ENCODE results near the gene HYCC1. TPM values are rescaled to one million over a fixed set of nuclear protein-coding genes. Genes with fewer than 3 reads are reported as not detected.

HYCC1 gene
- total and polyA plus RNA-seq, 2 experiments from 2014 or later = 55.4 to 181 TPM

GRCh38 chr7:23012908-23013714 lies 819 bp downstream of the HYCC1 start:
- peak; percentile 15 for ATAC-seq
- Histone ChIP-seq H2AFZ (no peak overlapping the region), H3K27me3 (ENCODE audit: insufficient read depth) (no peaks in the 10 kb centered on the region), H3F3A (replicated peaks; ENCODE audit: low read depth) (no peaks in the 10 kb centered on the region), H3K36me3 (ENCODE audit: insufficient read depth) (no peaks in the 10 kb centered on the region), H3K4me3 (peak overlapping the region; percentile 83), H3K4me2 (peak overlapping the region; percentile 90), H3K9me2 (ENCODE audit: insufficient read depth) (no peaks in the 10 kb centered on the region), H3K4me1 (ENCODE audit: insufficient read depth) (peaks cover 38% of the 10 kb centered on the region), H3K79me2 (replicated peaks; ENCODE audit: insufficient read depth) (peaks cover 52% of the 10 kb centered on the region), H3K27ac (ENCODE audit: low read depth) (no peak overlapping the region; the same call in 1 of the 2 replicates), H4K20me1 (replicated peaks; ENCODE audit: insufficient read depth) (peaks cover 20% of the 10 kb centered on the region)
- H3K9me3 Mint-ChIP-seq = no peaks in the 10 kb centered on the region
- no peak overlapping the region; the same call in 2 of the 3 replicates for H3K4me3 Mint-ChIP-seq
- H3K27ac Mint-ChIP-seq = no peak overlapping the region
- H3K36me3 Mint-ChIP-seq (ENCODE audit: low read depth) = no peaks in the 10 kb centered on the region
- H3K4me1 Mint-ChIP-seq = peaks cover 12% of the 10 kb centered on the region
- TF ChIP-seq EZH2 (IDR thresholded peaks at IDR 0.05; ENCODE audit: low read depth, unreplicated experiment) (no peak), CTCF (conservative IDR thresholded peaks at IDR 0.05; ENCODE audit: low read depth in 2 of 2) (peak in 1 of 2 experiments; percentile 11; a peak in 1 of 4 replicates), ZNF462 (CRISPR knock-in tag; IDR thresholded peaks at IDR 0.05) (no peak), POLR2AphosphoS5 (IDR thresholded peaks at IDR 0.05; ENCODE audit: low read depth) (0 out of 2 replicates have a peak, but pooled peaks have one; percentile 18), JUNB (IDR thresholded peaks at IDR 0.05; ENCODE audit: unreplicated experiment) (no peak), ETS1 (IDR thresholded peaks at IDR 0.05) (no peak), STAT1 (IDR thresholded peaks at IDR 0.05; ENCODE audit: unreplicated experiment) (no peak)
- no peaks in the 10 kb centered on the region for H3K27me3 Mint-ChIP-seq (ENCODE audit: insufficient read depth, low read depth, poor library complexity)
- peak; percentile 51 for DNase-seq (ENCODE audit: low spot score)

Measured in GM23338 (cell line).